Upper lobe of left lung (tissue), 6 donors: ENCODE results near the gene OTOG. TPM values are rescaled to one million over a fixed set of nuclear protein-coding genes. Genes with fewer than 3 reads are reported as not detected.

ENCODE experiments used
- ATAC-seq, 2 donors: fragments of 200-7000 bp; cut with Tn5 transposase; one replicate each; pipeline ENCODE4 v1.9.1; 2022; ENCODE audit warnings: mild to moderate bottlenecking in 2 of 2, moderate library complexity in 2 of 2; ENCODE audit not compliant: low FRiP score in 2 of 2
- DNase-seq, 2 donors: peaks; one replicate each; pipeline ENCODE4 v3.0.0-alpha.2; 2019 to 2020
- H3K27ac ChIP-seq, 4 donors: fragments of 200-600 bp; sonication (generic); one replicate each; pipeline ENCODE4 v1.5.1; 2016 to 2019
- H3K27me3 ChIP-seq, 4 donors: fragments of 200-600 bp; sonication (generic); one replicate each; pipeline ENCODE4 v1.5.1; 2017 to 2019
- H3K36me3 ChIP-seq, 4 donors: fragments of 200-600 bp; sonication (generic); one replicate each; pipeline ENCODE4 v1.5.1; 2016 to 2019
- H3K4me1 ChIP-seq, 4 donors: fragments of 200-600 bp; sonication (generic); one replicate each; pipeline ENCODE4 v1.5.1; 2018 to 2019
- H3K4me3 ChIP-seq, 4 donors: fragments of 200-600 bp; sonication (generic); one replicate each; pipeline ENCODE4 v1.5.1; 2017 to 2019; ENCODE audit warnings: mild to moderate bottlenecking in 2 of 4, moderate library complexity in 1 of 4
- H3K9me3 ChIP-seq, 4 donors: fragments of 200-600 bp; sonication (generic); one replicate each; pipeline ENCODE4 v1.5.1; 2018 to 2019
- CTCF ChIP-seq, 6 experiments: fragments of 450-650 bp in 4 of 6; fragments of 200-600 bp in 2 of 6; sonication (generic) in 2 of 6; IDR thresholded peaks; one replicate each; pipeline ENCODE4 v1.5.1; 2016 to 2019; ENCODE audit warnings: antibody characterized with exemption in 6 of 6
- EP300 ChIP-seq, 4 donors: sonication (generic); formaldehyde crosslinking; IDR thresholded peaks; one replicate each; pipeline ENCODE4 v1.5.1; 2017; ENCODE audit warnings: antibody characterized with exemption in 4 of 4, control low read depth in 2 of 4
- POLR2A ChIP-seq, 4 donors: fragments of 450-650 bp; IDR thresholded peaks; one replicate each; pipeline ENCODE4 v1.5.1; 2016 to 2017; ENCODE audit warnings: antibody characterized with exemption in 4 of 4, mild to moderate bottlenecking in 2 of 4
- POLR2AphosphoS5 ChIP-seq, 2 donors: sonication (generic); formaldehyde crosslinking; IDR thresholded peaks; one replicate each; pipeline ENCODE4 v1.5.1; 2017; ENCODE audit warnings: antibody characterized with exemption in 2 of 2
- WGBS, 2 donors: methylation state at CpG; one replicate each; pipeline ENCODE4 v1.1.5; 2017 to 2018; 5-methylcytosine and 5-hydroxymethylcytosine counted together
- total RNA-seq, 6 donors: library from RNA; depleted of rRNA in 4 of 6; stranded (reverse); fragments of >200 nt in 4 of 6; gene quantifications; one replicate each; pipeline versions ENCODE4 v1.1.0 to v1.2.1, GENCODE V29; 2016 to 2021
- donor health status: DM: no; HTN: no; CAD: no; lungs with moderate emphysema.
- donor health status: DM: no; HTN: yes; CAD: no; lungs with severe emphysema.

Gene OTOG
- total RNA-seq, 6 donors from 2014 or later = not detected

DNA sequence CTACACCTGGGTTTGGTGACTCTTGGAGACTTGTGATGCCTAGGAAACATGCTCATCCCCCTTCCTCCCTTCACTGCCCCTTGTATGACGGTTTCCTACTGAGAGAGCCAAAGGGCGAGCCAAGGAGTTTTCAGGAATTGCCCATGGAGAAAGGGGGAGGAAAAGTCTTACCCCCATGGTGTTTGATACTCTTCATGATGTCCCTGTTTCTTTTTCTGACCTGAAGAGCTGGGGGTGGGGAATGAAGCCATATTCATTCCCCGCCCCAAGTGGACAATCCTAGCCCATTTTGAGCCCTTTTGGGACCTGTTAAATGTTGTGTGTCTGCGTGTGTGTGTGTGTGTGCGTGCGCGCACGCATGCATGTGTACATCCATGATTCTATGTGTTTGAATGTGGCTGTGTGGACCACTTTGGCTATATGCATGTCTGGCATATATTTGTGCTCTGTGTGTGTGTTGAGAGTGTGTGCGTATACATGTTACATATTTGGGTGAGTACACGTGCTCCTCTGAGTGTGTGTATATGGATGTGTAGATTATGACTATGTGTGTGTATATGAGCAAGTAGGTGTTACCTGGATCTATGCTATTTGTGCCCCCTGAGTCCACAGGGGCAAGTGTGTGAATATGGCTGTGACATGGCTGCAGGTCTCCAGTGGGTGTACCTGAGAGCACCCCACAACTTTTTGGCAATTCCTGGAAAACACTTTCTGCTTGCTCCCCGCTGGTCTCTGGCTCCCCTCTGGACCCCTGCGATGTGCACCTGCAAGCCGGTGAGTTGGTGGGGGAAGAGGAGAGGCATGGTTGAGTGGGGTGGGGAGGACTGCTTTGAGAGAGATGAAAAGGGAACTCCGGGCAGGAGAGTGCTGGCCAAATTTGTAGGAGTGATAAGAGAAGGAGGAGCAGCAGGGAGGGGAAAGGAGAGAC lies 24.6 kb downstream of the OTOG start:
- Histone ChIP-seq H3K4me3 (no peak overlapping the region), H3K27me3 (no peaks in the 10 kb centered on the region), H3K4me1 (no peaks in the 10 kb centered on the region), H3K9me3 (no peaks in the 10 kb centered on the region), H3K27ac (no peak overlapping the region), H3K36me3 (no peaks in the 10 kb centered on the region)
- whole genome bisulfite sequencing, 2 donors = 80 to 83% methylated on average over 14 of the region's 14 CpGs
- peak in 1 of 2 donors; percentile 15 for DNase-seq
- no peak for ATAC-seq
- TF ChIP-seq CTCF (IDR thresholded peaks at IDR 0.05) (no peak), EP300 (IDR thresholded peaks at IDR 0.05) (no peak), POLR2A (IDR thresholded peaks at IDR 0.05) (no peak), POLR2AphosphoS5 (IDR thresholded peaks at IDR 0.05) (no peak)

DNA sequence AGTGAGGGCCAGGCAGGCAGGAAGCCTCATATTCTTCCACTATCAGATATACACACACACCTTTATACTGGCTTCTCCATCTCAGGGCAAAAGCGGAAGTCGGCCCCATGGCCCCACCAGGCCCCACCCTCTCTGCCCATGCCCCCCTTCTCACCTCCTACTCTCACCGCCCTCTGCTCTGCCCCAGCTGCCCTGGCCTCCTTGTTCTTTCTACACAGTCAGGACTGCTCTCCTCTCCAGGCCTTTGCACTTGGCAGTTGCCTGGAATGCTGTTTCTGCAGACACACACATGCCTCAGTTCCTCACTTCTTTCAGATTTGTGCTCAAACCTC lies 25.3 kb downstream of the OTOG start:
- no peak overlapping the region for H3K4me3 ChIP-seq
- DNase-seq (peak in 1 of 2 donors; percentile 12), ATAC-seq (no peak)
- H3K27ac ChIP-seq = no peak overlapping the region
- no peak for TF ChIP-seq EP300 (IDR thresholded peaks at IDR 0.05)
- TF ChIP-seq CTCF (IDR thresholded peaks at IDR 0.05) = no peak
- TF ChIP-seq POLR2AphosphoS5 (IDR thresholded peaks at IDR 0.05) = no peak
- TF ChIP-seq POLR2A (IDR thresholded peaks at IDR 0.05) = no peak
- H3K36me3 ChIP-seq = no peaks in the 10 kb centered on the region
- no peaks in the 10 kb centered on the region for H3K9me3 ChIP-seq
- H3K4me1 ChIP-seq = no peaks in the 10 kb centered on the region
- WGBS, 2 donors = 50 to 55% methylated on average over 3 of the region's 3 CpGs
- no peaks in the 10 kb centered on the region for H3K27me3 ChIP-seq

- no peaks in the 10 kb centered on the region for H3K9me3 ChIP-seq
- H3K4me1 ChIP-seq = no peaks in the 10 kb centered on the region
- no peak overlapping the region for H3K4me3 ChIP-seq
- H3K27ac ChIP-seq = no peak overlapping the region
- TF ChIP-seq POLR2AphosphoS5 (IDR thresholded peaks at IDR 0.05) (no peak), POLR2A (IDR thresholded peaks at IDR 0.05) (no peak), CTCF (IDR thresholded peaks at IDR 0.05) (no peak), EP300 (IDR thresholded peaks at IDR 0.05) (no peak)
- 91 to 94% methylated on average over 13 to 15 of the region's 20 CpGs for WGBS, 2 donors
- no peak for ATAC-seq
- no peaks in the 10 kb centered on the region for H3K27me3 ChIP-seq
- DNase-seq = peak; percentile 4 to 69
- H3K36me3 ChIP-seq = no peaks in the 10 kb centered on the region
Measured at GRCh38 chr11:17572791-17573460, 25.9 kb downstream of the OTOG start.

DNA sequence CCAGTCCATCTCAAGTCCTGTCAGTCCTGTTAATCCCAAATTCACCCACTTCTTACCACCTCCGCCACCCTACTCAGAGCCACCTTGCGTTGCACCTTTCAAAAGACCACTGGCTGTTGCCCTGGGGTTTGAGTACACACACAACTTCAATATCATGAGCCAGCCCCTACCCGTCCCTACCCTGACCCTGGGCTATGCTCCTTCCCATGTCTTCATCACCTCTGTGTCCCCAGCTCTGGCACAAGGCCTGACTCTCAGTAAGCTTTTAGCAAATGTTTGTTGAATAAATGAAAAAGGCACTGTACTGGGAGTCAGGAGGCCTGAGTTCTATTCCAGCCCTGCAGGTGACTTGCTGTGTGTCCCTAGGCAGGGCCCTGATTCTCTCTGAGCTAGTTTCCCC lies 26.5 kb downstream of the OTOG start:
- ATAC-seq = no peak
- Histone ChIP-seq H3K36me3 (no peaks in the 10 kb centered on the region), H3K4me3 (no peak overlapping the region)

More for the DNA sequence above, 26.5 kb downstream of the OTOG start:
- Histone ChIP-seq H3K27me3 (no peaks in the 10 kb centered on the region), H3K4me1 (no peaks in the 10 kb centered on the region), H3K9me3 (no peaks in the 10 kb centered on the region), H3K27ac (no peak overlapping the region)
- TF ChIP-seq POLR2AphosphoS5 (IDR thresholded peaks at IDR 0.05) = no peak
- TF ChIP-seq EP300 (IDR thresholded peaks at IDR 0.05) = no peak
- TF ChIP-seq POLR2A (IDR thresholded peaks at IDR 0.05) = no peak
- no peak for TF ChIP-seq CTCF (IDR thresholded peaks at IDR 0.05)
- no peak for DNase-seq
- WGBS, 2 donors = 96 to 98% methylated on average over 3 of the region's 3 CpGs
